Activated CD4-positive, alpha-beta T cell treated with anti-CD3 and anti-CD28 coated beads, Interleukin-2, amount 50 U/mL, for 24 hours (primary cell): Measurements from ENCODE around the gene RNF166.

Experiments used
- DNase-seq, 2 donors: peaks; one replicate each; pipeline ENCODE4 v3.0.0-alpha.2; 2020; ENCODE audit warnings: low read depth in 1 of 2, low spot score in 1 of 2

Gene RNF166

DNA sequence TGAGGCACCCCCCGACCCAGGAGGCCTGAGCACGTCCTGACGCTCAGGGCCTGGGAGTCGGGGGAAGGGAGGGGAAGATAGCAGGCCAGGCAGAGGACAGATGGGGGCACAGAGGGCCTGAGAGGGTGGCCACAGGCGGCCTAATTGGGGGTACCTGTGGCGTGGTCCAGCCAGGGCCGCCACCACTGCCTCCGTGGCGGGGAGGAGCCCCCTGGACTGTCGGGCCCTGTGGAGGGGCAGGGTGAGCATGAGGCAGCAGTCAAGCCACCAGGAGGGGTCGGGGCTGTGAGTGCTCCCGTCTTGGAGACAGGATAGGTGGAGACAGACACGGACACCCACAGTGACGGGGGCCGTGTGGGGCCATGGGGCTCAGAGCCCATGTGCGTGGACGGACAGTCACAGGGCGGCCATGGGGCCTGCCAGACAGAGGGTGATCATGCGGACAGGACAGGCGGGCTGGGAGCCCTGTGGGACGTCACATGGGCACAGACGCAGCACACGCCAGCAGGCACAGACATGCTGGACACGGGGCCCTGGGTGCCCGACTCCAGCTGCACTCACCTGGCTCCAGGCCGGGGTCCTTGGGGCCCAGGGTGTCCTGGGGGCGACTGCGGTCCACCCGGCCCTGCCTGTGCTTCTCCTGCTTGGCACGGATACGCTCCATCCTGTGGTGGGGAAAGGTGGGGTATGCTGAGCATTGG, 18.8 kb upstream of the RNF166 start:
- no peak for DNase-seq

DNA sequence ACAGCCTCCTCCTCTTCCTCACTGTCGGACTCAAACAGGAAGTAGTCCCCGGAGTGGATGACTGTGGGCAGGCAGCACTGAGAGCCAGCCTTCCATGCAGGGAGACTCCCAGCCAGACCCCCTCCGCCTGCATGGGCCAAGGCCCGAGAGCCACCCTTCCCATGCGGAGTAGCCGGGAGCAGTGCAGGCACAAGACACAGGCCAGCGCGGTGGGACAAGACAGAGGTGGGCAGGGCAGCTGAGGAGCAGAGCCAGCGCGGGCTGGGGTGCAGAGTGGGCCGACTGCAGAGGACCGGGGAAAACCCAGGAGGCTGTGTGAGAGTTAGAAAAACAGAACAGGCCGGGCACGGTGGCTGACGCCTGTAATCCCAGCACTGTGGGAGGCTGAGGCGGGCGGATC, 17.7 kb upstream of the RNF166 start:
- DNase-seq: no peak

DNA sequence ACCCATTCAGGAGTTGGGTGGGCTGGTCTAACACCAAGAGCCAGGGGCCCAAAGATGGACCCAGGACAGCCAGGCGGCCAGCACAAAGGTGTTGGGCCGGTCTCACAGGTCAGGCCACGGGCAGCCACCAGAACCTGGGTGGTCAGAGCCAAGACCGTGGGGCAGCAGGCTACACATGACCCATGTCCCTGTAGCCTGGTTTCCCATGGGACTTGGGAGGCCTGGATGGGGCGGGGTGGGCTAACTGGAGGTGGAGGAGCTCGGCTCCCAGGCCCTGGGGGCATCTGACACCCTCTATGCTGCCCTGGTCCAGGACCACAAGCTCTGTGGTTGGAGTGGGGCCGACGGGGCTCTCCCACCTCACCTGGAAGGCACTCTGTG, 17.3 kb upstream of the RNF166 start:
- no peak for DNase-seq

DNA sequence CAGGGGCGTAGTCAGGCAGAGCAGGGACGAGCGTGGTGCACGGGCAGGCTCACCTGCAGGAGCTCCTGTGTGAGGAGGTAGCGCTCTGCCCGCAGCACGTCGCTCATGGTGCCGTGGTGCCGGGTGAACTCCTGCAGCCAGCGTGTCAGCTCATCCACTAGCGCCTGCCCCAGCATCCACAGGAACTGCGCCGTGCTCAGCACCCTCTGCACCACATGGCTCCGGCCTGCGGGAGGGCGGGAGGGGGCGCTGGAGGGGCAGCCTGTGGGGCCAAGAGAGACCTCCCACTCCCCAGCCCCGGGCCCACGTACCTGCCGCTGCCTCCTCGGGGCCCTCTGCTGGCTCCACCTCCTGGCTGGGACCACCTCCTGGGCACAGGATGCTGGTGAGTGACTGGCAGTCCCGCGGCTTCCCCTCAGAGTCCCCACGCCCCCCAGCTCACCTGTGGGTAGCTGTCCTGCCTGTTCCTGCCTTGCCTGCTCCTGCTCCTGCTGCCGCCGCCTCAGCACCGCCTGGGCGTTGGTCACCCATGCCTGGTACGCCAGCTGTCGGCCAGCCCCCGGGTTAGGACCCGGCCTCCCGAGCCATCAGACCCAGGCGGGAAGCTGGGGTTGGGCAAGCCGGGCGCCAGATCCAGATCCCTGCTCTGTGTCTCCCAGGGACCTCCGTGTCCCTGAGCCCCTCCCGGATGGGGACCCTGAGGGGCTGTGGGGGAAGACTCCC, 16.7 kb upstream of the RNF166 start:
- DNase-seq: no peak

DNA sequence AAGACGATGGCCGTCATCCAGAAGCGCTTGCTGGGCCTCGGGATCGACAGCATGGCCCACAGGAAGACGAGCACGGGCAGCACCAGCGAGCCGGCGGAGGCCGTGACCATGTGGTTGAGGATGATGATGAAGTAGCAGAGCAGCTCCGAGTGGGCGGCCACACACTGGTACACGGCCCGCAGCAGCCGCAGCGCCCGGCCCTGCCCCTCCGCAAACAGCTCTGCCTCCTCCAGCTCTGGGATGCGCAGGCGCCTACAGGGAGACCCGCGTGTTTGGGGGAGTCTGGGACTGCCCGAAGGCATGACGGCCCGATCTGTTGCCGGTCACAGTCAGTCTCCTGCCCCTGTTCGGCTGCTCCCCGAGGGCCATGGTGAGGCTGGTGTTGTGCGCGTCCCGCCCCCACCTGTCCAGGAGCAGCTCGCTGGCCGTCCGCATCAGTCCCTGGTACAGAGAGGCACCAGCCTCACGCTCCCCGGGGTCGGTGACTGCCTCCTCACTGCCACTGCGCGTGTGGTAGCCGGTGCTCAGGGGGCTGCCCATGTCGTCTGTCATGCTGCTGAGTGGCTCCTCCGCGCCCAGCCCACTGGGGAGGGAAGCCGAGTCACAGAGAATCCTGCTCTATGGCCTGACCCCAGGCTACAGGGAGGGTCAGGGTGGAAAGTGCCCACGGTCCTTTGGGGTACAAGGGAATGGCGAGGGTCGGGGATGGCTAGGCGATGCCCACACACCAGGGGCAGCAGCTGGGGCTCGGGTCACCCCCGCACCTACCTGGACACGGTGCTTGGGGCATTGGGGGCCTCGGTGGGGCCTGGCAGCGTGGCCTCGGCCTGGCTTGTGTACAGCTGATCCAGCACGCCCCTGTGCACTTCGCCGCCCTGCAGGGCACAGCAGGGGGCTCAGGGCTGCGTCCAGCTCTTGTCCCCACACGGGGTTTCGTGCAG, 15.9 kb upstream of the RNF166 start:
- no peak for DNase-seq

DNA sequence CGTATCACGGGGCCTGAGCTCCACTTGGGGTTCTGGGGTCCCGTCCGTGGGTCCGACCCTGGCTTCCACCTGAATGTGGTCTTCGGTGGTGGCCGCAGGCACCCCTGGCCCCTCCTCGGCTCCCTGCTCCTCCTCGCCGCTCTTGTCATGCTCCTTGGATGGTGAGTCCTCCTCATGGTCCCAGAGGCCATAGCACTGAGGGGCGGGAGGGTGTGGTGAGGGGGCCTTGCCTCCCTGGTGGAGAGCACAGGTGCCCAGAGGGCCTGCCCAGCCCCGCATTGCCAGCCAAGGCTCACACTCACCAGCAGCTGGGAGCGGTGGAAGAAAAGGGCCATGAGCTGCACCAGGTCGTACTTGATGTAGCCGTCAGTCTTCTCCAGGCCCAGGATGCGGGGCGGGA, 15.0 kb upstream of the RNF166 start:
- DNase-seq: no peak

DNA sequence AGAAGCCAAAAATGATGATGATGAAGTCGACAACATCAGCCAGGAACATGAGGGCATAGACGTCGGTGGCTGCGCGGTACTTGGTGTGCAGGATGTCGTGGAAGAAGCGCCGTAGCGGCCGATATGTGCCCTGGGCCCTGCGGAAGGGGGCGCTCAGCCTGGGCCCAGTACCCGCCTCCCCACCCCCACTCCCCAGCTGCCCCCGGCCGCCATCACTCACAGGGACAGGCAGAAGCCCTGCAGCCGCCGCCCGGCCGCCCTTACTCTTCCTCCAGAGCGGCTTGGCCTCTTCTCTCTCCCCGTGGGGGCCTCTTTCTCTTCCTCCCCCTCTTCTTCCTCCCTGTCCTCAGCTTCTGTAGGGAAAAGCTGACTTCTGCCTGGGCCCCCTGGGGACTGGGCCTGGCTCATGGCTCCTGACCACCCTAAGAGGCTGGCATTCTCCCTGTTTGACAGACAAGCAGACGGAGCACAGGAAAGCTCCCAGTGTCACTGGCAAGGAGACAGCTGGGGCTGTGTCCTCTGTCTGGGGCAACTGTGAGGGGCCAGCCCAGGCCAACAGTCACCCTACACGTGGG, 14.3 kb upstream of the RNF166 start:
- no peak for DNase-seq

DNA sequence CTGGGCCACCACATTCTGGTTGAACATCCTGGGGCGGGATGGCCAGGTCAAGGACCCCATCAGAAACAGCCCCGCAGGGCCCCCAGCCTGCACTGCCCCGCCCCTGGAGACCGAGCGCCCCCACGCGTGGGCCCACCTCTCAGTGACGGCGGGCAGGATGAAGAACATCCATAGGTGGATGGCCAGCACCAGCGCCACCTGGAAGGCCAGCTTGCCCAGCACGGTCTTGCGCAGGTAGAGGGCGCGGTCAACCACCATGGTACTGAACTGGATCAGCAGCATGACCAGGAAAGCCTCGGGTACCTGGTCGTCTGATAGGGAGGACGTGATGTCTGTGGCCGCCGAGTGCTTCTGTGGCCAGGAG, 13.7 kb upstream of the RNF166 start:
- no peak for DNase-seq

DNA sequence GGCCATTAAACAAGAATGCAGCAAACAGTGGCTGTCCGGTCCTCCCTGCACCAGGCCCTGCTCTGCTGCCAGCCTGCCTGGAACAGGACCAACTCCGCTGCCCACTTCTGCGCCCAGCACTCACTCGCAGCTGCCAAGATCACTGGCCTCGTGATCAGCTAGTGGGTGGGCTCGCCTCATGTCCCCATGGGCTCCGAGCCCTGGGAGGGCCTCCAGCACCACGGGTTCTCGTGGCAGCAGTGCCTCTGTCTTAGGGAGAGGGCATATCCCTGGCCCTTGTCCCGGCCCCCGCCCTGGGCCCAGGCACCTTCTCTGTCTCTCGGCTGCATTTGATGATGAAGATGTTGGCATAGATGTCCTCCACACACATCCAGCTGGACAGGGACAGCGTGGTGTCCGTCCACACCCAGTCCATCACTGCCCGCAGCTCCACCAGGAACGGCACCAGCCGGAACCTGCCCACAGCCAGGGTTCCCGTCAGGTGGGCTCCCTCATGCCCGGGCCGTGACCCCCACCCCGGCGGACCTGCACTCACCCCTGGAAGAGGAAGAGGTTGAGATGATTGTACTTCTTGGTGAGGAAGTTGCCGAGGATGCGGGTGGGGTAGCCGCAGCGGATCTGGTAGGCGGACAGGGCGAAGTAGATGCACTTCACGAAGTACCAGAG, 13.2 kb upstream of the RNF166 start:
- DNase-seq: no peak

DNA sequence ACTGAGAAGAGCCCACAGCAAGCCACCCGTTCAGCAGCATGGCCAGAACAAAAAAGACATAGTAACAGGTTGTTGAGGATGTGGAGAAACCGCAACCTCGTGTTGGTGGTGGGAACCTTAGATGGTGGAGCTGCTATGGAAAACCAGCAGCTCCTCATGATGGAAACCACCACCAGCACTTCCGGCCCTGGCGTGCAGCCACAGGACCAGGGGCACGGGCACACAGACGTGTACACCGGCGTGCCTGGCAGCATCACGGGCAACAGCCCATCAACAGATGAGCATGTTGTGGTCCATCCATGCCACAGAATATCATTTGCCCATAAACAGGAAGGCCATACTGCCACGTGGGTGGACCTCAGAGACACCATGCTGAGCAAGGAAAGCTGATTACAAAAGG, 12.0 kb upstream of the RNF166 start:
- no peak for DNase-seq

DNA sequence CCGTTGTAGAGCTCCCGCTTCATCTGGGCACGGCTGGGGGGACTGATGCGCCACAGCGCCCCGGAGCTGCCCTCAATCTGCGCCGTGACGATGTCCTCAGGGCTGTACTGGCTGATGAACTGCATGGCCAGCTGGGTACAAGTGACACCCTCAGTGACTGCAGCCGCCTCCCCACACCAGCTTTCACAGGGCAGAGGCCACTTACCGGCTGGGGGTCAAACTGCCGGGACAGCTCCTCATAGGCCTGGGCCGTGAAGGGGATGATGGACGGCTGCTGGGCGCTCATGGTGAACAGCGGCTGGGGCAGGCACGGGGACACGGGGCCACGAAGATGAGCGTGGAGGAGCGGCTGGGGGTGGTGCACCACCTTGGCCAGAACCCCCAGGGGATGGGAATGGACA, 10.4 kb upstream of the RNF166 start:
- DNase-seq: no peak

DNA sequence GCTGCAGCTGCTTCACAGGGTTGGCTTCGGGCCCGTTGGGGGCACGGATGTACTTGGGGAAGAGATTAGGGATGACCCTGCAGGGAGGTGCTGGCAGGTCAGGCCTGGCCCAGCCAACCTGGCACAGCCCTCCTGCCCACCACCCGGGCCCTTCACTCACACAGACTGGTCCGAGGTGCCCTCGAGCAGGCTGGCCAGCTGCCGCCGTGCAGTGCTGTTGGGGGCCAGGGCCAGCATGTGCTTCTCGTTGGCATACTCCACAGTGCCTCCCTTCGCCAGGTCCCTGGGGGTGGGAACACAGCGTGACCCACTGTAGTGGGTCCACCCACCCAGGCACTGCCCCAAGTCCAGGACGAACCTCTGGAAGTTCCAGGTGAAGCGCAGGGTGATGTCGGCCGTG, 10.0 kb upstream of the RNF166 start:
- no peak for DNase-seq

DNA sequence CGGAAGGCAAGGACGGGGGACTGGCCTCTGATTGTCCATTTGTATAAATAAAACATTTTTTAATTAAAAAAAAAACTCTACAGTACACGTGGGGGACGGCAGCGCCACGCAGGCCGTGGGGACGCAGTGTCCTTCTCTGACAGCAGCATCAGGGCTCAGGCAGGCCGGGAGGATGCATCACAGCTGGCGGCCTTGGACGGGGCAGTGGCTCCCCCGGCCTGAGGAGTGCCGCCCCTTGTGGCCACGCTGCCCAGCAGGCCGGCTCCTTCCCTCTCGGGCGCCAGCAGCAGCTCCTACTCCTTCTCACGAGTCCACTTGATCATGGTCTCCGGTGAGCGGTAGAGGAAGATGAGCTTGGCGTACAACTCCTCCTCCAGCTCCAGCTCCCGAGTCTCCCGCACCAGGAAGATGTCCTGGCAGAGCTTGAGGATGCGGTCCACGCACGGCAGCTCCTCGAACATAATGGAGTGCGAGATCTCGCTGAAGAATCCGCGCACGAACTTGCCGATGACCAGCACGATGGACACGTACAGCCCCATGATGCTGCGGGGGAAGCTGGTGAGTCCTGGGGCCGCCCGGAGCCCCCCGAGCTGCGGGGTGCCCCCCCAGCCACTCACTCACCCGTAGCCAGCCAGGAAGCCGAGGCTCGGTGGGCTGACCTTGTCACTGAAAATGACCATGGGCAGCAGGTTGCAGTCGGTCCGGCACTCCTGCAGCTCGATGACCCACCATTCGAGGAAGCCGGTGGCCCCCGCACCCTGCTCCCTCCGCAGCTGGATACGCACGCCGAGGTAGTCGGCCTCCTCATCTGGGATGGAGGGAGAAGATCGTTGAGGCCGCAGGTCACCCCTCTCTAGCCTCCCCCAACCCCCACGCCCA, 9.3 kb upstream of the RNF166 start:
- DNase-seq: no peak

DNA sequence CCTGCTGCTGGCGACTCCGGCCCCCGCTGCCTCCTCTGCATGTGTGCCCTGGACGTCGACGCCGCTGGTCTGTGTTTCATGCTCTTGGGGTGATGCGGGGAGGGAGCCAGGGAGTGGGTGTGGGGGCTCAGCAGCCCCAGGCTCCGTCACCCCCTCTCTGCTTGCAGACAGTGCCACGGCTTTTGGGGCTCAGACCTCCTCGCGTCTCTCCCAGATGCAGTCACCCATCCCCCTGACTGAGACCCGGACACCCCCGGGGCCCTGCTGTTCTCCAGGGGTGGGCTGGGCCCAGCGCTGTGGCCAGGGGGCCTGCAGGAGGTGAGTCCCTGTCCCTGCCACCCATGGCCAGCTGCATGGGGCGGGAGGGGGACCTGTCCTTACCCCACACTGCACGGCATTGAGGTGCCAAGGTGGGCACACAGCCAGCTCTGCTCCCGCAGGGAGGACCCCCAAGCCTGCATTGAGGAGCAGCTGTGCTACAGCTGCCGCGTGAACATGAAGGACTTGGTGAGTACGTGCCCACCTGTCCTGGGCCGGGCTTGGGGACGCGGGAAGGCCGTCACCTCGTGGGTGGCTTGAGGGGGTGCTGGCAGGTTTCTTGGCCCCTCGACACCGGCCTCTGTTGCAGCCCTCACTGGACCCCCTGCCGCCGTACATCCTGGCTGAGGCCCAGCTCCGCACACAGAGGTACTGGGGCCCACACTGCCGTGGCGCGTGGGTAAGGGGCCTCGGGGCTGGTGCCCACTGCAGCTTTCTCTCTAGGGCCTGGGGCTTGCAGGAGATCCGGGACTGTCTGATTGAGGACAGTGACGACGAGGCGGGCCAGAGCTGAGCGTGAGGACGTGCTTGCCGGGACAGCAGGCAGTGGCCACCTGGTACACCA, 8.5 kb upstream of the RNF166 start:
- no peak for DNase-seq

DNA sequence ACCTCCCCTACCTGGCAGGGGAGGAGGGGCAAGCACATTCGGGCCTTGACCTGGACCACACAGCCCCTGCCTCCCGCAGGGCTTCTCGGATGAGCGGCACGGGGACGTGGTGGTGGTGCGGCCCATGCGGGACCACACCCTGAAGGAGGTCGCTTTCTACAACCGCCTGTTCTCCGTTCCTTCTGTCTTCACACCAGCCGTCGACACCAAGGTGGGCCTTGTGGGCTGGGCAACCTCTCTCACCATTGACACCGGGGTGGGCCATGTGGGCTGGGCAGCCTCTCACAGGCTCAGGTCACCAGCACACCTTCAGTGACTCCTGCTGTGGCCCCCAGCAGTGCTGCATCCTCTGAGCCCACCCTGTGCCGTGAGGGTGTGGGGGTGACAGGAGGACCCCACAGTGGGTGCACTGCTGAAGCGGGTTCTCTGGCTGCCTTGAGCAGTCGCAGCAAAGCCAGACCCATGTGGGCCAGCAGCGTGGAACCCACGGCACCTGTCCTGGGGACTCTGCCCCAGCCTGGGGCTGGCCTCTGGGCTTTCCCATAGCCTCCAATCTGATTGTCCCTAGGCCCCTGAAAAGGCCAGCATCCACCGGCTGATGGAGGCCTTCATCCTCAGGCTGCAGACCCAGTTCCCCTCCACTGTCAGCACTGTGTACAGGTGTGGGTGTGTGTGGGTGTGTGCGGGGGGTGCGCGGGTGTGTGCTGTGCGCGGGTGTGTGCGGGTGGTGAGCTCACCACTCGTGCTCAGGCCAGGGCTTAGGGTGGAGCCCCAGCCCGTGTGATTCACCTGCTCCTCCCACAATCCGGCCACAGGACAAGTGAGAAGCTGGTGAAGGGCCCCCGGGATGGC, 7.6 kb upstream of the RNF166 start:
- DNase-seq: no peak

DNA sequence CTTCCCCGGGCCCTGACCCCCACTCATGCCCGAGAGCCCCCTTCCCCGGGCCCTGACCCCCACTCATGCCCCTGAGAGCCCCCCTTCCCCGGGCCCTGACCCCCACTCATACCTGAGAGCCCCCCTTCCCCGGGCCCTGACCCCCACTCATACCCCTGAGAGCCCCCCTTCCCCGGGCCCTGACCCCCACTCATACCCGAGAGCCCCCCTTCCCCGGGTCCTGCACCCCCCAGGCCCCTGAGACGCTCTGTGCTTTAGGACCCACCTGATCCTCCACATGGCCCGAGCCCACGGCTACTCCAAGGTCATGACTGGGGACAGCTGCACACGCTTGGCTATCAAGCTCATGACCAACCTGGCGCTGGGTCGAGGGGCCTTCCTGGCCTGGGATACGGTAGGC, 6.8 kb upstream of the RNF166 start:
- no peak for DNase-seq

DNA sequence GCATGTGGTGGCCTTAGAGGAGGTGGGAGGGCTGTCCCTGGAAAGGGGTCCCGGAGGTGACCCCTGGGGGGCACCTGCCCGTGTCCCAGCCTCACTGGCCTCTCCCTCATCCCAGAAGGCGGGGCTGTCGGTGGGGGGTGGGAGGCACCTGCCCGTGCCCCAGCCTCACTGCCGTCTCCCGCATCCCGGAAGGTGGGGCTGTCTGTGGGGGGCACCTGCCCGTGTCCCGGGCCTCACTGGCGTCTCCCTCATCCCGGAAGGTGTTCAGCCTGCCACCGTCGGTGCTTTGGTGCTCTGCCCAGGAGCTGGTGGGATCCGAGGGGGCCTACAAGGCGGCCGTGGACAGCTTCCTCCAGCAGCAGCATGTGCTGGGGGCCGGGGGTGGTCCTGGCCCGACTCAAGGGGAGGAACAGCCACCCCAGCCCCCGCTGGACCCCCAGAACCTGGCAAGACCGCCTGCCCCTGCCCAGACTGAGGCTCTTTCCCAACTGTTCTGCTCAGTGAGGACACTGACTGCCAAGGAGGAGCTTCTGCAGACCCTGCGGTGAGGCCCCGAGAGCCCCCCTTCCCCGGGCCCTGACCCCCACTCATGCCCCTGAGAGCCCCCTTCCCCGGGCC, 6.3 kb upstream of the RNF166 start:
- DNase-seq: no peak
